ENCODE data around the gene AKAP10.
A peak's percentile ranks its signal among the peaks of the same experiment; 100 is the strongest.

The AKAP10 gene

DNA sequence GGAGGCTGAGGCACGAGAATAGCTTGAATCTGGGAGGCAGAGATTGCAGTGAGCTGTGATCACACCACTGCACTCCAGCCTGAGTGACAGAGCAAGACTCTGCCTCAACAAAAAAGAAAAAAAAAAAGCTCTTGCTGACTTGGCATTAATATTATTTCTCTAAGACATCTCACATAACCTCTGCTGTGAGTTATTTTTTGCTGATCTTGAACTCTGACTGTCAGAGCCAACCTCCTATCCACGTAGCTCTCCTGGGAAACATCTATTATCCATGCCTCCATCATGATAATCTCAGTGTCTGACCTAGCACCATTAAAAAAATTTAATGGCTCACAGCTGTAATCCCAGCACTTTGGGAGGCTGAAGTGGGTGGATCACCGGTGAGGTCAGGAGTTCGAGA is 97.2 kb downstream of the AKAP10 start:
- H3K9me3 ChIP-seq (ENCODE audit: insufficient read depth, low read length) = no peaks in the 10 kb centered on the region
- TF ChIP-seq ZNF274 (IDR thresholded peaks at IDR 0.05; ENCODE audit: low read depth, low read length) = no peak
- no peak for TF ChIP-seq SUZ12 (IDR thresholded peaks at IDR 0.05; ENCODE audit: extremely low read depth, insufficient read depth, insufficient read length)
- no peak for TF ChIP-seq YY1 (IDR thresholded peaks at IDR 0.05; ENCODE audit: insufficient read depth, insufficient read length)
- no peaks in the 10 kb centered on the region for H3K36me3 ChIP-seq (ENCODE audit: insufficient read depth, insufficient read length, low read length)
- no peaks in the 10 kb centered on the region for H3K27me3 ChIP-seq (ENCODE audit: insufficient read depth, insufficient read length)
- no peak overlapping the region for H3K9ac ChIP-seq (ENCODE audit: insufficient read length, low read depth)
- H3K4me3 ChIP-seq (ENCODE audit: insufficient read length, low read depth) = no peak overlapping the region
- H3K4me1 ChIP-seq (ENCODE audit: insufficient read depth, insufficient read length) = no peaks in the 10 kb centered on the region
- no peak for DNase-seq (ENCODE audit: low read depth, low spot score)

DNA sequence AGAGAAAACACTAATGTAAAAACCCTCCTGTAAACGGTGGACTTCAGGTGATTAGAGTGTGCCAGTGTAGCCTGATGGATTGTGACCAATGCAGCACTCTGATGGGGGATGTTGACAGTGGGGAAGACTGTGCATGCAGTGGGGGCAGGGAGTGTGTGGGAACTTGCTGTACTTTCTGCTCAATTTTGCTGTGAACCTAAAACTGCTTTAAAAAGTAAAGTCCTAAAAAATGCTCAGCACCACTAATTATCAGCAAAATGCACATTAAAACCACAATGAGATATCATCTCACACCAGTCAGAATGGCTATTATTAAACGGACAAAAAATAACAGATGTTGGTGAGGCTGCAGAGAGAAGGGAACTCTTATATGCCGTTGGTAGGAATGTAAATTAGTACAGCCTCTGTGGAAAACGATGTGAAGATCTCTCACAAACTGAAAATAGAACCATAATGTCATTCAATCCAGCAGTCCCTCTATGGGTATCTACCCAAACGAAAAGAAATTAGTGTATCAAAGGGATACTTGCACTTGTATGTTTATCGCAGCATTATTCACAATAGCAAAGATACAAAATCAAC is 100.2 kb downstream of the AKAP10 start:
- Histone ChIP-seq H3K36me3 (ENCODE audit: insufficient read depth, insufficient read length, low read length) (no peaks in the 10 kb centered on the region), H3K9ac (ENCODE audit: insufficient read length, low read depth) (no peak overlapping the region), H3K9me3 (ENCODE audit: insufficient read depth, low read length) (no peaks in the 10 kb centered on the region), H3K4me3 (ENCODE audit: insufficient read length, low read depth) (no peak overlapping the region), H3K27me3 (ENCODE audit: insufficient read depth, insufficient read length) (no peaks in the 10 kb centered on the region), H3K4me1 (ENCODE audit: insufficient read depth, insufficient read length) (no peaks in the 10 kb centered on the region)
- DNase-seq (ENCODE audit: low read depth, low spot score) = no peak
- TF ChIP-seq YY1 (IDR thresholded peaks at IDR 0.05; ENCODE audit: insufficient read depth, insufficient read length) (no peak), SUZ12 (IDR thresholded peaks at IDR 0.05; ENCODE audit: extremely low read depth, insufficient read depth, insufficient read length) (no peak), ZNF274 (IDR thresholded peaks at IDR 0.05; ENCODE audit: low read depth, low read length) (no peak)

DNA sequence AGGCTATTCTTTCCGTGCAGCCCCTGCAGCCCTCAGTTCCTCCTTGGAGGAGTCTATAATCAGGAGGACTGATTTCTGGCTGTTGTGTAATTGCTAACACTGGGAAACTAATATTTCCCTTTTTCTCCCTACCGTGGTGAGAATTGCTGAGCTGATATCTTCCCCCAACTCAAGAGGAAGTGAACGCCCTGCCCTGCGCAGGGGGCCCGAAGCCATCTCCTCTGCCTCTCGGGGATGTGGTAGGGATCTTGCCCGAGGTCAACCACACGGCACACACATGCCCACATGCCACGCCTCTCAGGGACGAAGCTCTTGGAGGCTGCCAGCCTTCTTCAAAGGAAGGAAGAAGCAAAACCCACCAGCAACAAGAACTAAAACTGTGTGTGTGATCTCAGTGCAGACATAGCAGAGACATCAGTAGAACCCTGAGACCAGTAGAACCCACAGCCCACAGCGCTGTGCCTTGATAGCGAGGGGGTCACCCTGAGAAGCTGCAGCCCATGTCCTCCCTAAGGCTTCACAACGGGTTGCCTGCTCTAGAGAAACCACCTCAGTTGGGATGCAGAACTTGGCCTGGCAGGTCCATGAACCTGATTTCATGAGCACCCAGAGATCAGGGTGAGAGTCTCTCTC is 101.0 kb downstream of the AKAP10 start:
- DNase-seq (ENCODE audit: low read depth, low spot score) = no peak
- Histone ChIP-seq H3K9me3 (ENCODE audit: insufficient read depth, low read length) (no peaks in the 10 kb centered on the region), H3K4me1 (ENCODE audit: insufficient read depth, insufficient read length) (no peaks in the 10 kb centered on the region), H3K9ac (ENCODE audit: insufficient read length, low read depth) (no peak overlapping the region), H3K27me3 (ENCODE audit: insufficient read depth, insufficient read length) (no peaks in the 10 kb centered on the region), H3K36me3 (ENCODE audit: insufficient read depth, insufficient read length, low read length) (no peaks in the 10 kb centered on the region), H3K4me3 (ENCODE audit: insufficient read length, low read depth) (no peak overlapping the region)
- no peak for TF ChIP-seq ZNF274 (IDR thresholded peaks at IDR 0.05; ENCODE audit: low read depth, low read length)
- no peak for TF ChIP-seq SUZ12 (IDR thresholded peaks at IDR 0.05; ENCODE audit: extremely low read depth, insufficient read depth, insufficient read length)
- no peak for TF ChIP-seq YY1 (IDR thresholded peaks at IDR 0.05; ENCODE audit: insufficient read depth, insufficient read length)

DNA sequence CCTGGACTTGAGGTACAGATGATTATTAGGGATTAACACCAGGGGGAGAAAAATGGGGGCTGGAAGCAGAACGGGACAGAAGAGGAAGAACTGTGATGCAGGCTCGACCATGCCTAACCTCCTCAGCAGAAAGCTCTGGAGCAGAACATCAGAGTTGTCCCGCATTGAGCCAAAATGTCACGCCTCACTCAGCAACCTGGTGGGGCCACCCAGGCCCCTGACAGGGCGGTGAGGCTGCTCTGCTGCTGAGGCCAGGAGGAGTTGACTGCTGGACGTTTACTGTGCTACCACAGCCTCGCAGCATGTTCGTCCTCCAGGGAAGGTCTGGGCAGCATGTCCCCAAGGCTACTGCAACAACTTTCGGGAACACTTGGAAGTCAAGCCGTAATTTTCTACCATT is 103.4 kb downstream of the AKAP10 start:
- no peak for TF ChIP-seq ZNF274 (IDR thresholded peaks at IDR 0.05; ENCODE audit: low read depth, low read length)
- TF ChIP-seq YY1 (IDR thresholded peaks at IDR 0.05; ENCODE audit: insufficient read depth, insufficient read length) = no peak
- no peak for TF ChIP-seq SUZ12 (IDR thresholded peaks at IDR 0.05; ENCODE audit: extremely low read depth, insufficient read depth, insufficient read length)
- DNase-seq (ENCODE audit: low read depth, low spot score) = no peak
- Histone ChIP-seq H3K36me3 (ENCODE audit: insufficient read depth, insufficient read length, low read length) (no peaks in the 10 kb centered on the region), H3K4me1 (ENCODE audit: insufficient read depth, insufficient read length) (no peaks in the 10 kb centered on the region), H3K4me3 (ENCODE audit: insufficient read length, low read depth) (no peak overlapping the region), H3K27me3 (ENCODE audit: insufficient read depth, insufficient read length) (no peaks in the 10 kb centered on the region), H3K9ac (ENCODE audit: insufficient read length, low read depth) (no peak overlapping the region), H3K9me3 (ENCODE audit: insufficient read depth, low read length) (no peaks in the 10 kb centered on the region)

DNA sequence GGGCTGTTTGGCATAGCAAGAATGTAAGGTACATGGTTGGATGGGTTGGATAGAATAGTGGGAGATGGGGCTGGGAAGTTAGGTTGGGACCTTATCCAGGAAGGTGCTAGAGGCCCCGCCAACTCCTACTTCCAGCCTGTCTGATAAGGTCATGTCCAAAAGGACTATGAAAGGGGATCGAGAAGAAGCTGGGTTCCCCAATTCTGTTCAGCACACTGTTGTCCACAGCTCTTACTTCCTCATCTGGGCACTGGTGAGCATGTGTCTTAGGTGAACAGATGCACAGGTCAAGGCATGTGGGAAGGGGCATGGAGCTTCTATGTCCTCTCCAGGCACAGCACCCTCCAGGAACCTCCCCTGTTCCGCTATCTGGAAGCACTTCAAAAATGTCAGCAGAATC is 104.3 kb downstream of the AKAP10 start:
- Histone ChIP-seq H3K36me3 (ENCODE audit: insufficient read depth, insufficient read length, low read length) (no peaks in the 10 kb centered on the region), H3K9me3 (ENCODE audit: insufficient read depth, low read length) (no peaks in the 10 kb centered on the region), H3K27me3 (ENCODE audit: insufficient read depth, insufficient read length) (peaks cover 7% of the 10 kb centered on the region), H3K4me1 (ENCODE audit: insufficient read depth, insufficient read length) (no peaks in the 10 kb centered on the region), H3K9ac (ENCODE audit: insufficient read length, low read depth) (no peak overlapping the region), H3K4me3 (ENCODE audit: insufficient read length, low read depth) (no peak overlapping the region)
- TF ChIP-seq YY1 (IDR thresholded peaks at IDR 0.05; ENCODE audit: insufficient read depth, insufficient read length) (no peak), SUZ12 (IDR thresholded peaks at IDR 0.05; ENCODE audit: extremely low read depth, insufficient read depth, insufficient read length) (no peak), ZNF274 (IDR thresholded peaks at IDR 0.05; ENCODE audit: low read depth, low read length) (no peak)
- no peak for DNase-seq (ENCODE audit: low read depth, low spot score)

DNA sequence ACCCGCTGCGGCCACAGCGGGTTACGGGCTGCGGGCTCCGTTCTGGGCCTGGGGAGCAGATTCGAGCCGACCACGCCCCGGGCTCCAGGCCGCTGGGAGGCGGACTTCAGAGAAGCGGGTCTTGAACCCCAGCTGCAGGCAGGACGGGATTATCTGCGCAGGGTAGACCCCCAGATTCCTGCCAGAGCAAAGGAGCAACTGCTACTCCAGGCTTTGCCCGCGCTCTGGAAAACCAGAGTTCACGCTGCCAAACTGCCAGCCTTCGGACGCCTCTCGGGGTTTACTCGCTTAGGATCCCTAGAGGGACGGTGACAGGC is 109.6 kb downstream of the AKAP10 start:
- Histone ChIP-seq H3K9me3 (ENCODE audit: insufficient read depth, low read length) (no peaks in the 10 kb centered on the region), H3K27me3 (ENCODE audit: insufficient read depth, insufficient read length) (peaks cover 11% of the 10 kb centered on the region), H3K36me3 (ENCODE audit: insufficient read depth, insufficient read length, low read length) (no peaks in the 10 kb centered on the region), H3K9ac (ENCODE audit: insufficient read length, low read depth) (peak overlapping the region; percentile 83), H3K4me1 (ENCODE audit: insufficient read depth, insufficient read length) (peaks cover 3% of the 10 kb centered on the region), H3K4me3 (ENCODE audit: insufficient read length, low read depth) (peak overlapping the region; percentile 60)
- DNase-seq (ENCODE audit: low read depth, low spot score) = no peak
- TF ChIP-seq ZNF274 (IDR thresholded peaks at IDR 0.05; ENCODE audit: low read depth, low read length) = no peak
- TF ChIP-seq YY1 (IDR thresholded peaks at IDR 0.05; ENCODE audit: insufficient read depth, insufficient read length) = no peak

DNA sequence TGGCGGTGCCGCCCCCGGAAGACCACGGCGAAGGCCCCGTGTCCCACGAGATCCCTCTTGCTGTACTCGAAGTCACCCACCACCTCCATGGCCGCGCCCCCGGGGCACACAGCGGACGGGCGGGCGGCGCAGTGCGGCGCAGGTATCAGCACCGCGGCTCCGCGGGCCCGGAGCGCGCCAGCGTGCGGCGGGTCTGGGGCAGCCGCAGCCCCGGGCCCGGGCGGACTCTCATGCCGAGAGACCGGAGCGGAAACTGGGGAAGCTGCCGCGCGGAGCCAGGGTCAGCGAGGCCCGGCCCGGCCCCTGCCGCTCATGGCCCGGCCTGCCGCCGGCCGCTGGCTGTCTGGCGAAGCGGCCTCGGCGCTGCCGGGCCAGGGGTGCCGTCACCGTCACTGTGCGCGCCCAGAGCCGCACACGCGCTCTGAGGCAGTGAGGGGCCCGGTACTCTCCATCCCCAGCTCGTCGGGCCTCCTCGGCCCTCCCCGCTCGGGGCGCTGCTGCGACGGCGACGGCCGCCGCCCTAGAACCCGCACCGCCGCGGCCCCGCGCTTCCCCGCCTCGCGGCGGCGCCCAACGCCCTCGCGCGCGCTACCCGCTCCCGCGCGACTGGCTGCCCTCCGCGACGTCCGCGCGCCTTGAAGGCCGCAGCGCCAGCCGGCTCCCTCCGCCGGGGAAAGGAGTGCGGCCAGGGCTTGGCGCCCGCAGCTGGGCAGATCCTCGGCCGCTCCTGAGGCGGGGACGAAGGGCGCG is 110.1 kb downstream of the AKAP10 start, which contains the start of gene ULK2:
ULK2 (minus strand) TSS at position 608 of the 750 bp plus-strand sequence; CDS start at position 89, 519 bp downstream.
- peak within 1 kb of the TSS; percentile 60 for H3K4me3 ChIP-seq (ENCODE audit: insufficient read length, low read depth)
- peak; percentile 23 for DNase-seq (ENCODE audit: low read depth, low spot score)
- TF ChIP-seq ZNF274 (IDR thresholded peaks at IDR 0.05; ENCODE audit: low read depth, low read length) (no peak), SUZ12 (IDR thresholded peaks at IDR 0.05; ENCODE audit: extremely low read depth, insufficient read depth, insufficient read length) (no peak), YY1 (IDR thresholded peaks at IDR 0.05; ENCODE audit: insufficient read depth, insufficient read length) (no peak)
- H3K4me1 ChIP-seq (ENCODE audit: insufficient read depth, insufficient read length) = peaks cover 3% of the 10 kb centered on the region
- H3K9ac ChIP-seq (ENCODE audit: insufficient read length, low read depth) = peak within 1 kb of the TSS; percentile 83
- H3K36me3 ChIP-seq (ENCODE audit: insufficient read depth, insufficient read length, low read length) = no peaks in the 10 kb centered on the region
- no peaks in the 10 kb centered on the region for H3K9me3 ChIP-seq (ENCODE audit: insufficient read depth, low read length)
- H3K27me3 ChIP-seq (ENCODE audit: insufficient read depth, insufficient read length) = peaks cover 11% of the 10 kb centered on the region
